ENCODE results near the gene KCNIP2. TPM values are rescaled to one million over a fixed set of nuclear protein-coding genes. Genes with fewer than 3 reads are reported as not detected.
A peak's percentile ranks its signal among the peaks of the same experiment; 100 is the strongest.

Gene KCNIP2
- total and polyA plus RNA-seq, 2 donors (not counting 1 experiment from before 2014, with no cell fraction given) = 0.37 to 1.8 TPM

DNA sequence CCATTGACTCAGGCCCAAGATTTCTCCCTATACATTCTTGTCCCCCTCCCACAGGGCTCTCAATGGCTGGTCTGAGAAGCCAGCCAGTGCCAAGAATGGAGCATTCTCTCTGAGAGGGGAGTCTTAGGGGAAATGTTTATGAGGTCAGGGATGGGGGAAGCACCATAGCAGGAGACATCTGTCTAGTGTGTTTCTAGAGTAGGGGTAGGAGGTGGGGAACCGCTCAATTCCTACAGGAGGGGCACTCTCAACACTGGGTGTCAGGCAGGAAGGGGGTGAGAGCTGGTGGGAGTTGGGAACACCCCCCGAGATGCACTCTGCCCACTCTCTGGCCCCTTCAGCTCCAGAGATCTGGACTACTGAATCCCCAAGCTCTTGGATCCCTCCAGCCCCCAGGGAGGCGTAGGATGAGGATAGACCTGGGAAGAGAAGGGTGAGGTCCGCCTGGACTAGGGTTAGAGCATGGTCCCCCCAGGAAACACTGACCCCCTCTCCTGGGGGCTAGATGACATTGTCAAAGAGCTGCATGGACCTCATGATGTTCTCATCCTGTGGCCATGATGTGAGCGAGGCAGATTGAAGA, 16.7 kb downstream of the KCNIP2 start:
- Histone ChIP-seq H4K20me1 (ENCODE audit: control insufficient read depth, extremely low read depth, insufficient read depth, low read length) (no peaks in the 10 kb centered on the region), H3K9ac (ENCODE audit: insufficient read depth, low read length) (no peak overlapping the region), H3K4me3 (replicated peaks in 1 of 4; ENCODE audit: control extremely low read depth in 1 of 4, insufficient read depth in 1 of 4, low read depth in 3 of 4, low read length in 4 of 4) (no peak overlapping the region), H3K9me3 (ENCODE audit: control insufficient read depth, insufficient read depth, low read depth, low read length) (no peaks in the 10 kb centered on the region), H2AFZ (ENCODE audit: low read length) (no peak overlapping the region), H3K36me3 (ENCODE audit: control insufficient read depth, insufficient read depth, low read length) (no peaks in the 10 kb centered on the region), H3K4me2 (ENCODE audit: extremely low read depth, insufficient read depth, low read length) (no peak overlapping the region), H3K4me1 (ENCODE audit: control insufficient read depth, extremely low read depth, insufficient read depth, low read length) (peaks cover 8% of the 10 kb centered on the region), H3K79me2 (ENCODE audit: control insufficient read depth, insufficient read depth, low read length) (no peaks in the 10 kb centered on the region), H3K27ac (ENCODE audit: insufficient read depth, low read length) (no peak overlapping the region), H3K27me3 (ENCODE audit: control insufficient read depth, insufficient read depth, low read length) (no peaks in the 10 kb centered on the region)
- no peak for TF ChIP-seq EZH2 (IDR thresholded peaks at IDR 0.05; ENCODE audit: low read length, missing control alignments)
- TF ChIP-seq, protein P1, sequence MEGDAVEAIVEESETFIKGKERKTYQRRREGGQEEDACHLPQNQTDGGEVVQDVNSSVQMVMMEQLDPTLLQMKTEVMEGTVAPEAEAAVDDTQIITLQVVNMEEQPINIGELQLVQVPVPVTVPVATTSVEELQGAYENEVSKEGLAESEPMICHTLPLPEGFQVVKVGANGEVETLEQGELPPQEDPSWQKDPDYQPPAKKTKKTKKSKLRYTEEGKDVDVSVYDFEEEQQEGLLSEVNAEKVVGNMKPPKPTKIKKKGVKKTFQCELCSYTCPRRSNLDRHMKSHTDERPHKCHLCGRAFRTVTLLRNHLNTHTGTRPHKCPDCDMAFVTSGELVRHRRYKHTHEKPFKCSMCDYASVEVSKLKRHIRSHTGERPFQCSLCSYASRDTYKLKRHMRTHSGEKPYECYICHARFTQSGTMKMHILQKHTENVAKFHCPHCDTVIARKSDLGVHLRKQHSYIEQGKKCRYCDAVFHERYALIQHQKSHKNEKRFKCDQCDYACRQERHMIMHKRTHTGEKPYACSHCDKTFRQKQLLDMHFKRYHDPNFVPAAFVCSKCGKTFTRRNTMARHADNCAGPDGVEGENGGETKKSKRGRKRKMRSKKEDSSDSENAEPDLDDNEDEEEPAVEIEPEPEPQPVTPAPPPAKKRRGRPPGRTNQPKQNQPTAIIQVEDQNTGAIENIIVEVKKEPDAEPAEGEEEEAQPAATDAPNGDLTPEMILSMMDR (conservative IDR thresholded peaks at IDR 0.05 in 1 of 2, IDR thresholded peaks at IDR 0.05 in 1 of 2; ENCODE audit: low read depth in 1 of 2, low read length in 2 of 2) = no peak
- no peak for DNase-seq (ENCODE audit: low read depth in 2 of 2)

DNA sequence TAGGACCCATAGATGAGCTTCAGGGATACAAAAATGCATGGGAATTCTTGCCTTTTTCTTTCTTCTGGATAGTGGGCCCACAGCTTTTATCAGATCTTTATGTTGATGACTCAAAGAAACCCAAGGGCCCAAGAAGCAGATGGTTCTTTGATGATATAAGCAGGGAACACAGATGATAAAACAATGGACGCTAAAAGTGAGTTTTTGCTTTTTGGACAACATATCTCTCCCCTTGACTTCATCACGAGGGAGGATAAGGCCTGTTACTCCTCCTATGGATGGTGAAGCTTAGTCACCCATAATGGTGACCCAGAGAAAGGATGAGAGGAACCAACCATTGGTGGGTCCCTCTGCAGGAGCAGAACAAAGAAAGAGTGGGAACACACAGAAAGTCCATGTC, 18.9 kb downstream of the KCNIP2 start:
- no peaks in the 10 kb centered on the region for H3K9me3 ChIP-seq (ENCODE audit: control insufficient read depth, insufficient read depth, low read depth, low read length)
- no peak overlapping the region for H3K4me3 ChIP-seq (replicated peaks in 1 of 4; ENCODE audit: control extremely low read depth in 1 of 4, insufficient read depth in 1 of 4, low read depth in 3 of 4, low read length in 4 of 4)
- DNase-seq (ENCODE audit: low read depth in 2 of 2) = no peak
- H3K4me2 ChIP-seq (ENCODE audit: extremely low read depth, insufficient read depth, low read length) = no peak overlapping the region
- H2AFZ ChIP-seq (ENCODE audit: low read length) = no peak overlapping the region
- H3K4me1 ChIP-seq (ENCODE audit: control insufficient read depth, extremely low read depth, insufficient read depth, low read length) = no peaks in the 10 kb centered on the region
- H4K20me1 ChIP-seq (ENCODE audit: control insufficient read depth, extremely low read depth, insufficient read depth, low read length) = no peaks in the 10 kb centered on the region
- no peak overlapping the region for H3K9ac ChIP-seq (ENCODE audit: insufficient read depth, low read length)
- H3K27ac ChIP-seq (ENCODE audit: insufficient read depth, low read length) = no peak overlapping the region
- no peaks in the 10 kb centered on the region for H3K27me3 ChIP-seq (ENCODE audit: control insufficient read depth, insufficient read depth, low read length)
- no peak for TF ChIP-seq EZH2 (IDR thresholded peaks at IDR 0.05; ENCODE audit: low read length, missing control alignments)
- TF ChIP-seq, protein P1 (conservative IDR thresholded peaks at IDR 0.05 in 1 of 2, IDR thresholded peaks at IDR 0.05 in 1 of 2; ENCODE audit: low read depth in 1 of 2, low read length in 2 of 2) = no peak
- no peaks in the 10 kb centered on the region for H3K79me2 ChIP-seq (ENCODE audit: control insufficient read depth, insufficient read depth, low read length)
- no peaks in the 10 kb centered on the region for H3K36me3 ChIP-seq (ENCODE audit: control insufficient read depth, insufficient read depth, low read length)

GRCh38 chr10:101818872-101819633, 24.5 kb downstream of the KCNIP2 start:
- H3K4me1 ChIP-seq (ENCODE audit: control insufficient read depth, extremely low read depth, insufficient read depth, low read length) = peaks cover 5% of the 10 kb centered on the region
- no peak for DNase-seq (ENCODE audit: low read depth in 2 of 2)
- peak overlapping the region; percentile 27 for H3K9ac ChIP-seq (ENCODE audit: insufficient read depth, low read length)
- no peaks in the 10 kb centered on the region for H3K9me3 ChIP-seq (ENCODE audit: control insufficient read depth, insufficient read depth, low read depth, low read length)
- H3K79me2 ChIP-seq (ENCODE audit: control insufficient read depth, insufficient read depth, low read length) = peaks cover 42% of the 10 kb centered on the region
- H2AFZ ChIP-seq (ENCODE audit: low read length) = peak overlapping the region; percentile 97
- H3K4me2 ChIP-seq (ENCODE audit: extremely low read depth, insufficient read depth, low read length) = peak overlapping the region; percentile 99
- H4K20me1 ChIP-seq (ENCODE audit: control insufficient read depth, extremely low read depth, insufficient read depth, low read length) = peaks cover 4% of the 10 kb centered on the region
- peak overlapping the region; percentile 98 for H3K27ac ChIP-seq (ENCODE audit: insufficient read depth, low read length)
- TF ChIP-seq, protein P1 (conservative IDR thresholded peaks at IDR 0.05 in 1 of 2, IDR thresholded peaks at IDR 0.05 in 1 of 2; ENCODE audit: low read depth in 1 of 2, low read length in 2 of 2) = no peak
- TF ChIP-seq EZH2 (IDR thresholded peaks at IDR 0.05; ENCODE audit: low read length, missing control alignments) = no peak
- H3K36me3 ChIP-seq (ENCODE audit: control insufficient read depth, insufficient read depth, low read length) = no peaks in the 10 kb centered on the region
- peak overlapping the region; percentile 64 to 98 (median 71) for H3K4me3 ChIP-seq (replicated peaks in 1 of 4; ENCODE audit: control extremely low read depth in 1 of 4, insufficient read depth in 1 of 4, low read depth in 3 of 4, low read length in 4 of 4)
- no peaks in the 10 kb centered on the region for H3K27me3 ChIP-seq (ENCODE audit: control insufficient read depth, insufficient read depth, low read length)

Data from fibroblast of lung (primary cell).